Measurements from ENCODE around the gene ZNF525.
"Not testable (repeated sequence)": the region's sequence is repeated elsewhere in the genome, so short reads cannot be mapped to it uniquely, and the experiment has no call there.

Gene ZNF525

DNA sequence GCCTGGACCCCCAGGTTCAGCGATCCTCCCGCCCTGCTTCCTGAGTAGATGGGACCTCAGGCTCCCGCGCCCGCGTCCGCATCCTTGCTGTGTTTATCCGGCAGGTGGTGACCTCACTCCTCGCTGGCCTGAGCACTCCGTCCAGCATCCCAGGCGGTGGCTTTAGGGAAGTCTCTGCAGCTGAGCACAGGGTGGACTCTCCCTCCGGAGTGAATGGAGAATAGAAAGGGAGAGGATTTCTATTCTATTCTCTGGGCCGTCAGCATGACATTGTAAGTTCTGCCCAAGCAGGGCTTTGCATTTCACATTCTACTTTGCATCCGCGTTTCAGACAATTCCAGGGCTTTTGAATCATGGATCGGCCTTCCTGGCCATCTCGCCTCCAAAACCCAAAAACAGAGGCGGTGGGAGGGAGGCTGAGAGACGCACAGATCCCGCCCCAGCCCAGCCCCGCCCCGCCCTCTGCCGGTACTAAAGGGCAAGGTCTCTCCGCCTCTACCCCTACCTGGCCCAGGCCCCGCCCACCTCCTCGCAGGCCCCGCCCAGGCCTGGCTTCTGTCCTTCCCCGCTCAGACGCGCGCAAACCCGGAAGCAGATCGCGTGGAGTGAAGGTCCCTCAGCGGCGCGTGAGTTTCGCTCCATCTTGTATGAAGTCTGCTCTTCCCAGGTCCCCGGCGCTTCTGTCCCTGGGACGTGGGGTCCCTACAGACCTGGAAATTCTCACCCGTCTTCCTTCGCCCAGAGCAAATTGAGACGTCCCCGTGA lies at the start of gene ZNF525:
ZNF525 (plus strand) TSS at position 572 of the 765 bp plus-strand sequence. CDS start 6,577 bp downstream, outside the sequence.
- in situ Hi-C loops (cut with MboI; ENCODE audit: low sequenced_read_pairs) = no loop called here

DNA sequence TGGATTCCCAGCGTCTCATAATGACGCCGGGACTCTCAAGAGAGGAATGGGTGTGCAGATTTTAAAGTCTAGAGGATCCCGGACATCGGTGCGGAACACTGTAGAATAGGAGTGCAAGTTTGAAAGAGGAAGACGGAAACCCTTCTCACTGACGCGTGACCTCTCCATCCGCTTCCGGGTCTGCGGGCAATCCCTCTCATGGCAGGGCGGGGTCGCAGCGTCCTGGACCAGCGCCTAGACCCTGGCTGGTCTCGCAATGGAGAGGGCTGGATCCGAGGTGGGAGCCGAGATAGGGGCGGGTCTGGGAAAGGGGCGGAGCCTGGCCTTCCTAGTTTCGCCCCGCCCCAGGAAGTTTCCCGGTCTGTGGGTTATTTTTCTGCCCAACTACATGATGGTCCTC lies 36.5 kb upstream of the ZNF525 start:
- in situ Hi-C loops (cut with MboI; ENCODE audit: low sequenced_read_pairs) = no loop called here

- in situ Hi-C loops (cut with MboI; ENCODE audit: low sequenced_read_pairs) = no loop called here
Measured at GRCh38 chr19:53332484-53332883, 33.0 kb upstream of the ZNF525 start.

- in situ Hi-C loops (cut with MboI; ENCODE audit: low sequenced_read_pairs) = no loop called here
Measured at GRCh38 chr19:53333066-53333462, 32.4 kb upstream of the ZNF525 start.

- in situ Hi-C loops (cut with MboI; ENCODE audit: low sequenced_read_pairs) = no loop called here
Measured at GRCh38 chr19:53333463-53334449, 31.7 kb upstream of the ZNF525 start, which contains the start of gene ZNF845. ZNF845 (plus strand) TSS chr19:53333749; CDS start chr19:53341308, 7,559 bp downstream.

- in situ Hi-C loops (cut with MboI; ENCODE audit: low sequenced_read_pairs) = not testable (repeated sequence)
Measured at GRCh38 chr19:53344403-53344802, 21.1 kb upstream of the ZNF525 start.

GRCh38 chr19:53355739-53356138 lies 9.8 kb upstream of the ZNF525 start:
- in situ Hi-C loops (cut with MboI; ENCODE audit: low sequenced_read_pairs) = no loop called here

DNA sequence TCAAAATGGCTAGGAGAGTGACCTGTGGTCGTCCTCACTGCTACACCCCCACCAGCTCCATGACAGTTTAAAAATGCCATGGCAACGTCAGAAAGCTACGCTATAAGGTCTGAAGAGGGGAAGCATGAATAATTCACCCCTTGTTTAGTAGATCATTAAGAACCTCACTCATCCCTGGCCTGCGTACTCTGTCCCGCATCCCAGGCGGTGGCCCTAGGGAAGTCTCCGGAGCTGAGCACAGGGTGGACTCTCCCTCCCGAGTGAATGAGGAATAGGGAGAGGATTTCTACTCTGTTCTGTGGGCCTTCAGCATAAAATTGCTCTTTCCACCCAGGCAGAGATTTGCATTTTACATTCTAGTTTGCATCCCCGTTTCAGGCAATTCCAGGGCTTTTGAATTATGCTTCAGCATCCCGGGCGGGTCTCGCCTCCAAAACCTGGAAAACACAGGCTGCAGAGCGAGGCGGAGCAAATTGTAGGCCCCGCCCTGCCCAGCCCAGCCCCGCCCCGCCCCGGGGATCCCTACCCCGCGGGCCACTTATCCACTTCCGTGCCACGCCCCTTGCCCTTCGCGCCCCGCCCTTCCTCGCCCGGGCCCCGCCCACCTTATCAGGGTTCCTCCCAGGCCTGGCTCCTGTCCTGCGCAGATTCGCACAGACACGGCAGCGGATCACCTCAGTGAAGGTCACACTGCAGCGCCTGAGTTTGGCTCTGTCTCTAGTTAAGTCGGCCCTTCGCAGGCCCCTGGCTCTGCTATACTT lies 7.5 kb upstream of the ZNF525 start:
- in situ Hi-C loops (cut with MboI; ENCODE audit: low sequenced_read_pairs) = no loop called here

GRCh38 chr19:53360056-53360455 lies 5.4 kb upstream of the ZNF525 start:
- in situ Hi-C loops (cut with MboI; ENCODE audit: low sequenced_read_pairs) = not testable (repeated sequence)

- in situ Hi-C loops (cut with MboI; ENCODE audit: low sequenced_read_pairs) = no loop called here
Measured at GRCh38 chr19:53365899-53366493, 491 bp downstream of the ZNF525 start.

DNA sequence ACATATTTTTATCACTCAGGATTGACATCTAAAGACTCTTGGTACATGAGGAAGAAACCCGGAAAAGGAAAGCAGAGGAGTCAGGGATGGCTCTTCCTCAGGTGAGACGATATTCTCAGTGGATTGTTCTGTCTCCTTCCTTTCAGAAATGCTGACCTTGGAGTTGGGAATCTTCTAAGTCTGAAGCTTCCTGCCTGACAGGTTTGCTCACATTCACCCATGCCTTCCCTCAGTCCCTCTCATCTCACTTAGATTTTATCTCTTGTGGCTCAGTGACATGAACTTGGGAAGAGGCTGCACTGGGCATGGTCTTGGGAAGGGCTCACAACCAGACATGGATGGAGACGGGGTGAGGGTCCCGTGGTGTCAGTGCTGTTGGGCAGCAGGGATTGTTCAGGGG lies 6.7 kb downstream of the ZNF525 start:
- in situ Hi-C loops (cut with MboI; ENCODE audit: low sequenced_read_pairs) = no loop called here

DNA sequence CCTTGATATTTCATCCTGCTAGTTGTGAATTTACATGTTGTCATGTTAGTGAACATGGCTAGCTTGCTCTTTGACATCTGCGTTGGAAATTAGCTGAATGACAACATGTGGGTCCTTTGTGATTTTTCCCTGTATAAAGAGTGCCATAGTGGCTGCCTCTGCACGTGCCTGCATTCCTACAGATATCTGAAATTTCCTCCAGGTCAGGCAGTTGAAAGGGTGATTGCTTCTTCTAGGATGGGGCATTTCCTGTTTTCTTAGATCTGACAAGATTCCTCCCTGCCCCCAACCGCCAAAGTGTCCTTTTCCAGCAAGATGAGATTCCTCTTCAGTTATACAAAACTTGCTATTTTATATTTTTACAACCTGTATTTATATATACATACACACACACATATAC lies 8.8 kb downstream of the ZNF525 start:
- in situ Hi-C loops (cut with MboI; ENCODE audit: low sequenced_read_pairs) = no loop called here

DNA sequence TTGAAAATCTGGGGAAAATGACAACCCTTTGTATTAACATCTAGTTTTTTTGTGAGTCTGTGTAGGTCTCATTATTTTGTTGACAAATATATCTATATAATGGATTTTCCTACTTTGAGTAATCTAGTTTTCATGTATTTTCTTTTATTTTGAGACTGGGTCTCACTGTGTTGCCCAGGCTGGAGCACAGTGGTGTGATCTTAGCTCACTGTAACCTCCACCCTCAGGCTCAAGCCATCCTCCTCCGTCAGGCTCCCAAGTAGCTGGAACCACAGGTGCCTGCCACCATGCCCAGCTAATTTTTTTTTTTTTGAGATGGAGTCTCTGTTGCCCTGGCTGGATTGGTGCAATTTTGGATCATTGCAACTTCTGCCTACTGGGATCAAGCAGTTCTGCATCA lies 9.2 kb downstream of the ZNF525 start:
- in situ Hi-C loops (cut with MboI; ENCODE audit: low sequenced_read_pairs) = no loop called here

DNA sequence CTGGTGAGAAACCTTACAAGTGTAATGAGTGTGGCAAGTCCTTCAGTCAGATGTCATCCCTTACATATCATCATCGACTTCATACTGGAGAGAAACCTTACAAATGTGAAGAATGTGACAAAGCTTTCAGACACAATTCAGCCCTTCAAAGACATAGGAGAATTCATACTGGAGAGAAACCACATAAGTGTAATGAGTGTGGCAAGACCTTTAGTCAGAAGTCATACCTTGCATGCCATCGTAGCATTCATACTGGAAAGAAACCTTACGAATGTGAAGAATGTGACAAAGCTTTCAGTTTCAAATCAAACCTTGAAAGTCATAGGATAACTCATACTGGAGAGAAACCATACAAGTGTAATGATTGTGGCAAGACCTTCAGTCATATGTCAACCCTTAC lies 15.9 kb downstream of the ZNF525 start:
- in situ Hi-C loops (cut with MboI; ENCODE audit: low sequenced_read_pairs) = no loop called here

DNA sequence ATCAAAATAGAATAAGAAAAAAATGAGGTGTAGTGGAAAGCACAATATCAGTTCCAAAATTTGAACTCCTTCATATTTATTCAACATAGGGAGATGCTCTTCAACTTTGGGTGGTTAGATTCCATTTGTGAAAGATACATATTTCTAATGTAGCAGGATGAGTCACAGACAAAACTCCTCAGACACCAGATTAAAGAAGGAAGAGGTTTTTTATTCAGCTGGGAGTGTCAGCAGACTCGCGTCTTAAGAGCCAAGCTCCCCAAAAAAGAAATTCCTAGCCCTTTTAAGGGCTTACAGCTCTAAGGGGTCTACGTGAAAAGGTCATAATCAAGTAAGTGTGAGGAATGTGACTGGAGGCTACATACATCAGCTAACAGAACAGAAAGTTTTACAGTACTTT lies 22.7 kb downstream of the ZNF525 start:
- in situ Hi-C loops (cut with MboI; ENCODE audit: low sequenced_read_pairs) = no loop called here

- in situ Hi-C loops (cut with MboI; ENCODE audit: low sequenced_read_pairs) = no loop called here
Measured at GRCh38 chr19:53388904-53389303, 23.4 kb downstream of the ZNF525 start.

GRCh38 chr19:53389571-53389970 lies 24.1 kb downstream of the ZNF525 start:
- in situ Hi-C loops (cut with MboI; ENCODE audit: low sequenced_read_pairs) = no loop called here

GRCh38 chr19:53389978-53390377 lies 24.5 kb downstream of the ZNF525 start:
- in situ Hi-C loops (cut with MboI; ENCODE audit: low sequenced_read_pairs) = no loop called here

DNA sequence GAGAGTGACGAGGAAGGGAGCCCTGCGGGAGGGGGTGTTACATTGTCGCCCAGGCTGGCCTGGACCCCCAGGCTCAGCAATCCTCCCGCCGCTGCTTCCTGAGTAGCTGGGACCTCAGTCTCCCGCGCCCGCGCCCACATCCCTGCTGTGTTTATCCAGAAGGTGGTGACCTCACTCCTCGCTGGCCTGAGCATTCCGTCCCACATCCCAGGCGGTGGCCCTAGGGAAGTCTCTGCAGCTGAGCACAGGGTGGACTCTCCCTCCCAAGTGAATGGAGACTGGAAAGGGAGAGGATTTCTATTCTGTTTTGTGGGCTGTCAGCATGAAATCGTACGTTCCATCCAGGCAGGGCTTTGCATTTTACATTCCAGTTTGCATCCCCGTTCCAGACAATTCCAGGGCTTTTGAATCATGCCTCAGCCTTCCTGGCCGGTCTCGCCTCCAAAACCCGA lies 29.0 kb downstream of the ZNF525 start:
- in situ Hi-C loops (cut with MboI; ENCODE audit: low sequenced_read_pairs) = no loop called here

All from hTERT RPE-1 (cell line).